Endodermal cell (in vitro differentiated cells): Measurements from ENCODE around the gene ANKRD65. TPM values are rescaled to one million over a fixed set of nuclear protein-coding genes. Genes with fewer than 3 reads are reported as not detected.
"Not testable (repeated sequence)": the region's sequence is repeated elsewhere in the genome, so short reads cannot be mapped to it uniquely, and the experiment has no call there.

Source experiments
- DNase-seq: peaks from one replicate; pipeline ENCODE4 v3.0.0-alpha.2; 2017
- H3K27ac ChIP-seq: 2 replicates; pipeline ENCODE4 v1.5.1; 2013; ENCODE audit warnings: mild to moderate bottlenecking, low read depth, low read length, moderate library complexity
- H3K27me3 ChIP-seq: 2 replicates; pipeline ENCODE4 v1.6.1; 2013; ENCODE audit warnings: mild to moderate bottlenecking, low read length, moderate library complexity; ENCODE audit not compliant: insufficient read depth, control insufficient read depth, poor library complexity, severe bottlenecking
- H3K36me3 ChIP-seq: 2 replicates; pipeline ENCODE4 v1.7.0; 2013; ENCODE audit warnings: mild to moderate bottlenecking, low read length, moderate library complexity; ENCODE audit not compliant: control insufficient read depth, insufficient read depth
- H3K4me1 ChIP-seq: one replicate; pipeline ENCODE4 v1.7.0; 2013; ENCODE audit warnings: low read length; ENCODE audit not compliant: control insufficient read depth, insufficient read depth
- H3K4me3 ChIP-seq: 2 replicates; pipeline ENCODE4 v1.5.1; 2013; ENCODE audit warnings: mild to moderate bottlenecking, low read length, moderate library complexity
- H3K9ac ChIP-seq: 2 replicates; pipeline ENCODE4 v1.6.1; 2013; ENCODE audit warnings: mild to moderate bottlenecking, low read length, moderate library complexity; ENCODE audit not compliant: poor library complexity, severe bottlenecking; ENCODE audit errors: extremely low read depth
- H3K9me3 ChIP-seq: 2 replicates; pipeline ENCODE4 v1.6.1; 2013; ENCODE audit warnings: mild to moderate bottlenecking, low read length, moderate library complexity; ENCODE audit not compliant: control insufficient read depth
- H3K27ac Mint-ChIP-seq: 2 replicates; pipeline ENCODE4 v1.8.0; 2020; ENCODE audit warnings: mixed read lengths
- H3K27me3 Mint-ChIP-seq: 2 replicates; pipeline ENCODE4 v1.8.0; 2021; ENCODE audit warnings: mild to moderate bottlenecking, mixed read lengths; ENCODE audit not compliant: insufficient read depth
- H3K36me3 Mint-ChIP-seq: 2 replicates; pipeline ENCODE4 v1.8.0; 2020; ENCODE audit warnings: low read depth, mixed read lengths
- H3K4me1 Mint-ChIP-seq: 2 replicates; pipeline ENCODE4 v1.8.0; 2020; ENCODE audit warnings: mixed read lengths
- H3K4me3 Mint-ChIP-seq: 2 replicates; pipeline ENCODE4 v1.8.0; 2020; ENCODE audit warnings: mild to moderate bottlenecking, moderate library complexity, mixed read lengths
- H3K9me3 Mint-ChIP-seq: 2 replicates; pipeline ENCODE4 v1.8.0; 2020; ENCODE audit warnings: mild to moderate bottlenecking, mixed read lengths
- WGBS, 2 experiments: methylation state at CpG; one replicate each; pipeline versions ENCODE4 v1.1.5 to v1.1.7; 2013; ENCODE audit warnings: missing lambda C conversion rate in 2 of 2, mixed read lengths in 1 of 2; ENCODE audit not compliant: insufficient coverage in 1 of 2, insufficient read length in 1 of 2; 5-methylcytosine and 5-hydroxymethylcytosine counted together
- total RNA-seq, 2 donors: library from RNA; stranded (reverse); fragmentation: NEBNext Ultra II Directional in 1 of 2; extraction: Animal tissue kit (Norgen Biotek cat#: 25700) in 1 of 2; gene quantifications; 2 replicates in 1 of 2; 3 replicates in 1 of 2; pipeline ENCODE4 v1.2.1, GENCODE V29; 2021
- TF ChIP-seq, protein P1 (sequence below): fragments of 200-600 bp; sonication (generic); conservative IDR thresholded peaks from 2 replicates; pipeline ENCODE4 v1.5.0; 2021; ENCODE audit warnings: antibody characterized with exemption, mild to moderate bottlenecking

The ANKRD65 gene
- total RNA-seq, 2 donors from 2014 or later = 1.6 TPM

DNA sequence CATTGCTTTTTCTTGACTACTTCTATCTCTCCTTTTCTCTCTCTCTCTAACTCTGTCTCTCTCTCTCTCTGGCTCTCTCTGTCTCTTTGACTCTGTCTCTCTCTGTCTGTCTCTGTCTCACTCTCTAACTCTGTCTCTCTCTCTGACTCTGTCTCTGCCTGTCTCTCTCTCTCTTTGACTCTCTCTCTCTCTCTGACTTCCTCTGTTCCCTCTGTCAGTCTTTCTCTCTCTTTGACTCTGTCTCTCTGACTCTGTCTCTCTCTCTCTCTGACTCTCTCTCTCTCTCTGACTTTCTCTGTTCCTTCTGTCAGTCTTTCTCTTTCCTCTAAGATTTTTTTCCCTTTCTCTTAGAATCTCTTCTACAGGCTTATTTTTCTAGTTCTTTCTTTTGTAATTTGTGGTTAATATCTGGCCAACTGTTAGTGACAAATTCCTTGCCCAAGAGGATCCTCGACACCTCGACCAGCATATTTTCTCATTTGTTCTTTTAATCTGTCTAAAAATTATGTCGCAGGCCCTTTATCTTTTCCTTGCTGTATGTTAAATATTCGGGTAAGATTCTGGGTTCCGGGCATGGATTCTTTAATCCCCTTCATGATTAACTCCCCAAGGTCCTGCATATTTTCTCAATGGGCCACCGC lies 28.1 kb upstream of the ANKRD65 start, which contains the start of gene ATAD3C:
Gene ATAD3C, plus strand, starts transcription at position 591 of the 641 bp plus-strand sequence. CDS start 995 bp downstream, outside the sequence.
- TF ChIP-seq, protein P1, sequence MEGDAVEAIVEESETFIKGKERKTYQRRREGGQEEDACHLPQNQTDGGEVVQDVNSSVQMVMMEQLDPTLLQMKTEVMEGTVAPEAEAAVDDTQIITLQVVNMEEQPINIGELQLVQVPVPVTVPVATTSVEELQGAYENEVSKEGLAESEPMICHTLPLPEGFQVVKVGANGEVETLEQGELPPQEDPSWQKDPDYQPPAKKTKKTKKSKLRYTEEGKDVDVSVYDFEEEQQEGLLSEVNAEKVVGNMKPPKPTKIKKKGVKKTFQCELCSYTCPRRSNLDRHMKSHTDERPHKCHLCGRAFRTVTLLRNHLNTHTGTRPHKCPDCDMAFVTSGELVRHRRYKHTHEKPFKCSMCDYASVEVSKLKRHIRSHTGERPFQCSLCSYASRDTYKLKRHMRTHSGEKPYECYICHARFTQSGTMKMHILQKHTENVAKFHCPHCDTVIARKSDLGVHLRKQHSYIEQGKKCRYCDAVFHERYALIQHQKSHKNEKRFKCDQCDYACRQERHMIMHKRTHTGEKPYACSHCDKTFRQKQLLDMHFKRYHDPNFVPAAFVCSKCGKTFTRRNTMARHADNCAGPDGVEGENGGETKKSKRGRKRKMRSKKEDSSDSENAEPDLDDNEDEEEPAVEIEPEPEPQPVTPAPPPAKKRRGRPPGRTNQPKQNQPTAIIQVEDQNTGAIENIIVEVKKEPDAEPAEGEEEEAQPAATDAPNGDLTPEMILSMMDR = no peak
- Histone ChIP-seq H3K27ac (no peak within 1 kb of the TSS), H3K4me1 (no peaks in the 10 kb centered on the region), H3K9ac (no peak within 1 kb of the TSS), H3K9me3 (no peaks in the 10 kb centered on the region), H3K36me3 (no peaks in the 10 kb centered on the region), H3K27me3 (no peaks in the 10 kb centered on the region), H3K4me3 (no peak within 1 kb of the TSS)
- peaks cover 3% of the 10 kb centered on the region for H3K27me3 Mint-ChIP-seq
- WGBS, 2 experiments = 82 to 96% methylated on average over 4 to 6 of the region's 6 CpGs
- no peaks in the 10 kb centered on the region for H3K9me3 Mint-ChIP-seq
- no peak within 1 kb of the TSS for H3K27ac Mint-ChIP-seq
- H3K4me1 Mint-ChIP-seq = no peaks in the 10 kb centered on the region
- no peaks in the 10 kb centered on the region for H3K36me3 Mint-ChIP-seq
- no peak for DNase-seq
- no peak within 1 kb of the TSS for H3K4me3 Mint-ChIP-seq

DNA sequence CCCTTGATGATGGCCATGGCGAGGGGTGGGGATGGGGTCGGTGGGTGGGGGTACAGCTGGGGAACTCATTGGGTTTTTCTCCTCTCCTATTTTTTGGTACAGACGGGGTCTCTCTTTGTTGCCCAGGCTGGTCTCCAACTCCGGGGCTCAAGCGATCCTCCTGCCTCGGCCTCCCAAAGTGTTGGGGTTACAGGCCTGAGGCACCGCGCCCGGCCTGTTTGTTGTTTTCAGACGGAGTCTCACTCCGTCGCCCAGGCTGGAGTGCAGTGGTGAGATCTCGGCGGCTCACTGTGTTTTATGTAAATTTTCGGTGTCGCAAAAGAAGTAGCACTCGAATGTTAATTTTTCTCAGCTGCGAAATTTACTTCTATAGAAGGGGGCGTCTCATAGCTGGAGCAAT lies 25.6 kb upstream of the ANKRD65 start:
- not testable (repeated sequence) for H3K4me3 ChIP-seq, H3K27me3 Mint-ChIP-seq, H3K4me3 Mint-ChIP-seq, H3K9me3 ChIP-seq, H3K9me3 Mint-ChIP-seq, H3K36me3 Mint-ChIP-seq, H3K4me1 Mint-ChIP-seq, H3K4me1 ChIP-seq, DNase-seq, H3K36me3 ChIP-seq, H3K27me3 ChIP-seq, H3K9ac ChIP-seq, H3K27ac Mint-ChIP-seq, H3K27ac ChIP-seq
- 91 to 95% methylated on average over 11 to 13 of the region's 19 CpGs for WGBS, 2 experiments

DNA sequence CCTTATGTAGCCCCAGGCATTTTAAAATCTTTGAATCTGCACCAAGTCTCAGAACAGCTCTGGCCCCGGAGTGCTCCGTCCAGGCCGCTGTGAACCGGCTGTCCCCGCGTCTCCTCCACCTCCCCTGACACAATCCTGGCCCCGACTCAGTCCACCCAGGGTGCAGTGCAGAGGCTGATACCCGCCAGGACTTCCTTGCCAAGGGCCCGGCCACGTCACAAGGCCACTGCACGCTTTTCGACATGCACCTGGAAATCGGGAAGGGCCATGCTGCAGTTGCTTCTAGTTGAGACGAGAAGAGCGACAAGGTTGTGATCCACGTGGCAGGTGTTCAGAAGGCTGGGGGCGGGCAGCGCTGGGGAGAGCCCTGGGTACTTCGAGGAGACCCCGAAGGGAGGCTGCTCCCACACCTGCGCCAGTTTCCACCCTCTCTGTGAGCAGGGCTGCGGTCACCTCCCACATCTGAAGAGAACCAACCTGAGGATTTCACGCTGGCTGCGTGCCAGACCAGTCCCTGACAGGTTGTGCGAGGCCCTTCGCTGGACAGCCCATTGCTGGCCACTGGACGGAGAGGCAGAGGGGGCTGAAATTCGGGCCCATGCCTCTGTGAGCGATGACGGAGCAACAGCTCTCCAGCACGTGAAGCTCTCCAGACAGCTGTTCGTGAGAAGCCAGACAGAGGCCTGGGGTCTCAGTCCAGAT lies 21.1 kb upstream of the ANKRD65 start:
- TF ChIP-seq, protein P1 = no peak
- Histone ChIP-seq H3K27me3 (no peaks in the 10 kb centered on the region), H3K4me3 (no peak overlapping the region), H3K27ac (no peak overlapping the region), H3K4me1 (no peaks in the 10 kb centered on the region), H3K36me3 (no peaks in the 10 kb centered on the region), H3K9me3 (no peaks in the 10 kb centered on the region), H3K9ac (no peak overlapping the region)
- Mint-ChIP-seq H3K27ac (no peak overlapping the region), H3K4me3 (no peak overlapping the region), H3K4me1 (no peaks in the 10 kb centered on the region), H3K36me3 (peaks cover 3% of the 10 kb centered on the region), H3K9me3 (no peaks in the 10 kb centered on the region), H3K27me3 (no peaks in the 10 kb centered on the region)
- no peak for DNase-seq
- 93 to 96% methylated on average over 32 of the region's 32 CpGs for WGBS, 2 experiments
